Neural crest cell (in vitro differentiated cells): ENCODE measurements around the gene SSTR5. TPM values are rescaled to one million over a fixed set of nuclear protein-coding genes. Genes with fewer than 3 reads are reported as not detected.

Experiments
- DNase-seq: peaks from one replicate; pipeline ENCODE4 v3.0.0; 2021; ENCODE audit warnings: low read depth, mixed read lengths, low spot score
- H3K27ac Mint-ChIP-seq: one replicate; pipeline ENCODE4 v1.8.0; 2021; ENCODE audit warnings: mild to moderate bottlenecking, mixed read lengths; ENCODE audit not compliant: unreplicated experiment
- H3K27me3 Mint-ChIP-seq: 2 replicates; pipeline ENCODE4 v1.8.0; 2021; ENCODE audit warnings: low read depth, mild to moderate bottlenecking, mixed read lengths
- H3K36me3 Mint-ChIP-seq: 2 replicates; pipeline ENCODE4 v1.8.0; 2021; ENCODE audit warnings: low read depth, mild to moderate bottlenecking, mixed read lengths
- H3K4me1 Mint-ChIP-seq: 2 replicates; pipeline ENCODE4 v1.8.0; 2021; ENCODE audit warnings: mixed read lengths
- H3K4me3 Mint-ChIP-seq: one replicate; pipeline ENCODE4 v1.8.0; 2021; ENCODE audit warnings: mild to moderate bottlenecking, mixed read lengths
- H3K9me3 Mint-ChIP-seq: 2 replicates; pipeline ENCODE4 v1.8.0; 2021; ENCODE audit warnings: mixed read lengths
- total RNA-seq: library from RNA; stranded (reverse); gene quantifications from 2 replicates; pipeline ENCODE4 v1.2.1, GENCODE V29; 2021
- TF ChIP-seq, protein P1 (sequence below): fragments of 200-600 bp; sonication (generic); conservative IDR thresholded peaks from 2 replicates; pipeline ENCODE4 v1.5.0; 2021; ENCODE audit warnings: antibody characterized with exemption, mild to moderate bottlenecking

The SSTR5 gene
- total RNA-seq, 1 donor from 2014 or later, result not detected

DNA sequence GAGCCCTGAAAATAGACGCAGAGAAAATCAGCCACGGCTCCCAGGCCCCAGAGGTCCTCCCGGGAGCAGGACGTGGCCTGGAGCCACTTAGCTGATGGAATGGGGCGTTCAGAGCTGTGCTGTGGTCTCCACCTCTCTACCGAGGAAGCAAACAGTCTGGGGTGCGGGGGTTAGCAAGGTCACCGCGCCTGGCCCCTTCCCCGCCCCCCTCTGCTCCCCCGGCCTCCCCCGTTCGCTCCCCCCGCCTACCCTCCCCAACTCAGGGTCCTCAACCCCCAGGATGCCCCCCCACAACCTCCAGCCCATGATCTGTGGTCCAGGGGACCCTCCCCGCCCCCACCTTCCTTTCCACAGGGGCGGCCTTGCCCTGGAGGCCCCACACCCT is 44.1 kb downstream of the SSTR5 start:
- DNase-seq, result no peak
- no peaks in the 10 kb centered on the region for H3K4me1 Mint-ChIP-seq
- no peaks in the 10 kb centered on the region for H3K27me3 Mint-ChIP-seq
- H3K9me3 Mint-ChIP-seq, result no peaks in the 10 kb centered on the region
- H3K36me3 Mint-ChIP-seq, result no peaks in the 10 kb centered on the region
- no peak overlapping the region for H3K4me3 Mint-ChIP-seq
- TF ChIP-seq, protein P1, sequence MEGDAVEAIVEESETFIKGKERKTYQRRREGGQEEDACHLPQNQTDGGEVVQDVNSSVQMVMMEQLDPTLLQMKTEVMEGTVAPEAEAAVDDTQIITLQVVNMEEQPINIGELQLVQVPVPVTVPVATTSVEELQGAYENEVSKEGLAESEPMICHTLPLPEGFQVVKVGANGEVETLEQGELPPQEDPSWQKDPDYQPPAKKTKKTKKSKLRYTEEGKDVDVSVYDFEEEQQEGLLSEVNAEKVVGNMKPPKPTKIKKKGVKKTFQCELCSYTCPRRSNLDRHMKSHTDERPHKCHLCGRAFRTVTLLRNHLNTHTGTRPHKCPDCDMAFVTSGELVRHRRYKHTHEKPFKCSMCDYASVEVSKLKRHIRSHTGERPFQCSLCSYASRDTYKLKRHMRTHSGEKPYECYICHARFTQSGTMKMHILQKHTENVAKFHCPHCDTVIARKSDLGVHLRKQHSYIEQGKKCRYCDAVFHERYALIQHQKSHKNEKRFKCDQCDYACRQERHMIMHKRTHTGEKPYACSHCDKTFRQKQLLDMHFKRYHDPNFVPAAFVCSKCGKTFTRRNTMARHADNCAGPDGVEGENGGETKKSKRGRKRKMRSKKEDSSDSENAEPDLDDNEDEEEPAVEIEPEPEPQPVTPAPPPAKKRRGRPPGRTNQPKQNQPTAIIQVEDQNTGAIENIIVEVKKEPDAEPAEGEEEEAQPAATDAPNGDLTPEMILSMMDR, result no peak
- no peak overlapping the region for H3K27ac Mint-ChIP-seq

- Mint-ChIP-seq H3K27ac (no peak overlapping the region), H3K4me3 (no peak overlapping the region), H3K27me3 (no peaks in the 10 kb centered on the region), H3K4me1 (no peaks in the 10 kb centered on the region), H3K36me3 (no peaks in the 10 kb centered on the region), H3K9me3 (no peaks in the 10 kb centered on the region)
- TF ChIP-seq, protein P1, result no peak
- no peak for DNase-seq
Observed at GRCh38 chr16:1117176-1117900, 44.8 kb downstream of the SSTR5 start.

- no peak for DNase-seq
- no peak overlapping the region for H3K4me3 Mint-ChIP-seq
- no peaks in the 10 kb centered on the region for H3K9me3 Mint-ChIP-seq
- no peaks in the 10 kb centered on the region for H3K36me3 Mint-ChIP-seq
- H3K27me3 Mint-ChIP-seq, result no peaks in the 10 kb centered on the region
- H3K4me1 Mint-ChIP-seq, result no peaks in the 10 kb centered on the region
- TF ChIP-seq, protein P1, result no peak
- H3K27ac Mint-ChIP-seq, result no peak overlapping the region
Observed at GRCh38 chr16:1117926-1118325, 45.4 kb downstream of the SSTR5 start.

GRCh38 chr16:1119129-1119528 is 46.6 kb downstream of the SSTR5 start:
- H3K4me1 Mint-ChIP-seq, result no peaks in the 10 kb centered on the region
- H3K27ac Mint-ChIP-seq, result no peak overlapping the region
- TF ChIP-seq, protein P1, result no peak
- H3K27me3 Mint-ChIP-seq, result no peaks in the 10 kb centered on the region
- DNase-seq, result no peak
- H3K9me3 Mint-ChIP-seq, result no peaks in the 10 kb centered on the region
- H3K4me3 Mint-ChIP-seq, result no peak overlapping the region
- no peaks in the 10 kb centered on the region for H3K36me3 Mint-ChIP-seq

GRCh38 chr16:1119766-1120576 is 47.4 kb downstream of the SSTR5 start:
- H3K27me3 Mint-ChIP-seq, result no peaks in the 10 kb centered on the region
- no peak overlapping the region for H3K4me3 Mint-ChIP-seq
- H3K27ac Mint-ChIP-seq, result no peak overlapping the region
- no peaks in the 10 kb centered on the region for H3K4me1 Mint-ChIP-seq
- H3K9me3 Mint-ChIP-seq, result no peaks in the 10 kb centered on the region
- H3K36me3 Mint-ChIP-seq, result no peaks in the 10 kb centered on the region
- DNase-seq, result no peak
- TF ChIP-seq, protein P1, result no peak
